Measurements from ENCODE around the gene LFNG.
"Not testable (repeated sequence)": the region's sequence is repeated elsewhere in the genome, so short reads cannot be mapped to it uniquely, and the experiment has no call there.

Gene LFNG

DNA sequence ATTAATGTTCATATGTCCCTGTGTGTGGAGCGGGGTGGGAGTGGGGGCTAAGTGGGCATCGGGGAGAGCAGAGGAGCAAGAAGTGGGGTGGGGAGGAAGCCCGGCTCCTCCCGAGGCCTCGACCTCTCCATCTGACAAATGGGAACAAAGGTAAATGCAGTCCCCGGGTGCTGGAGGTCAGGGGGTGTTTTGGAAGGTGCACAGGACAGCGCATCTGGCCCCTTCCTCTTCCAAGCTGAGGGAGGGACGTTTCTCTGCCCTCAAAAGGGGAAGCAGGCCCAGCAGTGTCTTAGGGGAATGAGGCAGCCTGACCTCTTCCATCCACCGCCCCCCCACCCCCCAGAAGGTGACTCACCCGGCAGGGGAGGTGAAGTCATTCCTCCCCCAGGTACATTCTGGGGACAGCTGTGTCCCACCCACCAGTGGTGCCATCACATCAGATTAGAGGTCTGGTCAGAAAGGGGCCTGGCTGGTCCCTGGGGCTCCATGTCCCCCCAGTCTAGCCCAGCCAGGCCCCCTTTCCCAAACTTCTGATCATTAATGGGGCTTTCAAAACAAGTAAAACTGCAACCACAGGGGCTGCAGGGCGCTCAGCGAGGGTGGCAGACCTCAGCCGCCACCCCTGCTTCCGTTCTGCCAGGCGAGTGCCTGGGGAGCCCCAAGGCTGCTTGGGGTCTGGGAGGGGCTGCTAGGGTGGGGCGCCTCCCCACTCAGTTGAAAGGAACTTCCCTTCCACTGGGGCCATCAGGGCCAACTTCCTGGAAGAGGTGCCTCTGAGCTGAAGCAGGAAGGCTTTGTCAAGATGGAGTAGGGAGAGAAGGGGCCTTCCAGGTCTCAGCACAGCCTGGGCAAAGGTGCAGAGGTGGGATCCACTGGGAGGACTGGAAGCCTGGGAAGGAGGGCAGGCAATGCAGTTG, 10.8 kb downstream of the LFNG start:
- DNase-seq (ENCODE audit: low read depth) = no peak

DNA sequence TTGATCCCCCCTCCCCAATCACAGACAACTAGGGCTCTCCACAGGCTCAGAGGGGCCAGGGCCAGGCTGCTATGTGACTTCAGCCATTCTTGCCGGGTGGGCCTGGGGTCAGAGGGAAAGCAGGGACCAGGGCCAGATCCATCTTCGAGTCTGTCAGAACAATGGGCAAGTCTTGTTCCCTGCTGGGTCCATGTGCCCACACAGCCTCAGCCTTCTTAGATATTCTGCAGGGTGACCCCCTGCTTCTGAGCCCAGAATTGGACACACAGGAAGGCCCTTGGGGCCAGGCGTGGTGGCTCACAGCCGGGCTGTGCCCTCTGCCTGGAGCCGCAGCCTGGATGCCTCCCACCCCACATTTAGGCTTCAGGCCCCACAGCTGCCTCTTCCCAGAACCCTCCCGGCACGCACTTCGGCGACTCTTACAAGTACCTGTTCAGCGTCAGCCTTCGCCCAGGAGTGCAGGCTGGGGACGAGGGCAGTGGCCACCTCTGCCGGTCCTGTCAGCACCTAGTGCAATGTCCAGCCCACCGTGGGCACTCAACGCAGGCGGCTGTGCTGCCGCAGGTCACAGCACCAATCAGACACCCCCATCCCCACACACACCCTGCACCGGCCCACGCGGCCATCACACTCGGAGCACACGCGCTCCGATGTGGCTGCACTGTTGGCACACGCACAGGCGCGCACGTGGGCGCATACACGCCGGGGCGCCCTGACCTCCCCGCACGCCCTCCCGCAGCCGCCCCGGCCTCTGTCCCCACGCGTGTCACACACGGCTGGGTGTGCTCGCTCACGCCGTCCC, 11.6 kb downstream of the LFNG start:
- DNase-seq (ENCODE audit: low read depth) = not testable (repeated sequence)

DNA sequence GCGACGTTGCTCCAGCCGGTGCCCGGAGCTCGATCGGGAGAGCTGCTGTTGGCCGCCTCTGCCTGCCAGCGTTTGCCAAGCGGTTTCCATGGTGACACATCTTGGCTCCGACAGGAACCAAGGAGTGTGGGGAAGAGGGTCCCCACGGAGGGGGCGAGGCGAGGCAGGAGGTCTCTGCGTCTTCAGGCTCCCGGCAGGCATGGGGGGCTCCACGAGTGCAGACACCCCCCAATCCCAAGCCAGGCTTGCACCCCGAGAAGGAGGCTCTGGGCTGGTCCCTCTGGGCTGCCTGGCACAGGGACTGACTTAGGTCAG, 12.2 kb downstream of the LFNG start:
- not testable (repeated sequence) for DNase-seq (ENCODE audit: low read depth)

DNA sequence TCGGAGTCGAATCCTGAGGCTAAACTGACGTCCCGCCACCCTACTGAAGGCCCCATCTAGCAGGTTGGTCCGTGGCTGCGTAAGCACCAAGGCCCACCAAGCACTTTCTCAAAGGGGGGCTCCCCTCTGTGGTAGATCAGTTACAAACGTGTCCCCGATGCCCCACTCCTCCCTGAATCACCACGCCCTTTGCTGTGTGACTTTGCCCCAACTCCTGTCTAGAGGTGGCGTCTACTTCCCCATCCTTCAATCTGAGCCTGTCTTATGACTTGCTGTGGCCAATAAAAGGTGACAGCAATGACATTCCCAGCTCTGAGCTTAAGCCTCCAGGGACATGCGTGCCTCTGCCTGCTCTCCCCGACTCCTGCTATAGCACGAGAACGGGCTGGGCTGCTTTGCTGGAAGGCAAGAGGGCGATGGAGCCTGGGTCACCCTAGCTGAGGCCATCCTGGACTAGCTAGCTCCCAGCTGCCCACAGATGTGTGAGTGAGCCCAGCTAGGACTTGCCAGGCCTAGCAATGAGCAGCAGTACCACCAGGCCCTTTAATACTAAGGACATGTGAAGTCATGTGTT, 12.7 kb downstream of the LFNG start:
- not testable (repeated sequence) for DNase-seq (ENCODE audit: low read depth)

DNA sequence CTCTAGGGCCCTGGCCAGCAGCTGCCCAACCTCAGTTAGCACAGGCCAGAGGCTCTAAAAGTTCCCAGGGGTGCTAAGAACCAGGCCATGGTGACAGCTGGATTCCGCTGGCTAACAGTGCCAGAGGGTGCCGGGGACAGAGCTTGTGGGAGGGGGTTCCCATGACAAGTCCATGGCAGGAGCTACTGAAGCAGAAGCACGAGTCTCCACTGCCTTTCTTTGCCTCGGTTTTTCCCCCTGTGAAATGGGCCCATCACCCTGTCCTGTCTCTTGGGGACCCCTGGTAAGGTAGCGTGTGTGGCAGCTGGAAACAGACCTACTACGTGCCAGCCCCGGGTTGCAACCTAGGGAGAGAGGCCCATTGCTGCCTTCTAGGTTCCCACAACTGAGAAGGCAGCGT, 13.2 kb downstream of the LFNG start:
- DNase-seq (ENCODE audit: low read depth) = not testable (repeated sequence)

DNA sequence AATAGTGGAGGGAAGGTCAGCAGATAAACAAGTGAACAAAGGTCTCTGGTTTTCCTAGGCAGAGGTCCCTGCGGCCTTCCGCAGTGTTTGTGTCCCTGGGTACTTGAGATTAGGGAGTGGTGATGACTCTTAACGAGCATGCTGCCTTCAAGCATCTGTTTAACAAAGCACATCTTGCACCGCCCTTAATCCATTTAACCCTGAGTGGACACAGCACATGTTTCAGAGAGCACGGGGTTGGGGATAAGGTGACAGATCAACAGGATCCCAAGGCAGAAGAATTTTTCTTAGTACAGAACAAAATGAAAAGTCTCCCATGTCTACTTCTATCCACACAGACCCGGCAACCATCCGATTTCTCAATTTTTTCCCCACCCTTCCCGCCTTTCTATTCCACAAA, 14.0 kb downstream of the LFNG start:
- DNase-seq (ENCODE audit: low read depth) = not testable (repeated sequence)

DNA sequence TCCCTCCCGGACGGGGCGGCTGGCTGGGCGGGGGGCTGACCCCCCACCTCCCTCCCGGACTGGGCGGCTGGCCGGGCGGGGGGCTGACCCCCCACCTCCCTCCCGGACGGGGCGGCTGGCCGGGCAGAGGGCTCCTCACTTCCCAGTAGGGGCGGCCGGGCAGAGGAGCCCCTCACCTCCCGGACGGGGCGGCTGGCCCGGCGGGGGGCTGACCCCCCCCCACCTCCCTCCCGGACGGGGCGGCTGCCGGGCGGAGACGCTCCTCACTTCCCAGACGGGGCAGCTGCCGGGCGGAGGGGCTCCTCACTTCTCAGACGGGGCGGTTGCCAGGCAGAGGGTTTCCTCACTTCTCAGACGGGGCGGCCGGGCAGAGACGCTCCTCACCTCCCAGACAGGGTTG, 14.6 kb downstream of the LFNG start:
- not testable (repeated sequence) for DNase-seq (ENCODE audit: low read depth)

DNA sequence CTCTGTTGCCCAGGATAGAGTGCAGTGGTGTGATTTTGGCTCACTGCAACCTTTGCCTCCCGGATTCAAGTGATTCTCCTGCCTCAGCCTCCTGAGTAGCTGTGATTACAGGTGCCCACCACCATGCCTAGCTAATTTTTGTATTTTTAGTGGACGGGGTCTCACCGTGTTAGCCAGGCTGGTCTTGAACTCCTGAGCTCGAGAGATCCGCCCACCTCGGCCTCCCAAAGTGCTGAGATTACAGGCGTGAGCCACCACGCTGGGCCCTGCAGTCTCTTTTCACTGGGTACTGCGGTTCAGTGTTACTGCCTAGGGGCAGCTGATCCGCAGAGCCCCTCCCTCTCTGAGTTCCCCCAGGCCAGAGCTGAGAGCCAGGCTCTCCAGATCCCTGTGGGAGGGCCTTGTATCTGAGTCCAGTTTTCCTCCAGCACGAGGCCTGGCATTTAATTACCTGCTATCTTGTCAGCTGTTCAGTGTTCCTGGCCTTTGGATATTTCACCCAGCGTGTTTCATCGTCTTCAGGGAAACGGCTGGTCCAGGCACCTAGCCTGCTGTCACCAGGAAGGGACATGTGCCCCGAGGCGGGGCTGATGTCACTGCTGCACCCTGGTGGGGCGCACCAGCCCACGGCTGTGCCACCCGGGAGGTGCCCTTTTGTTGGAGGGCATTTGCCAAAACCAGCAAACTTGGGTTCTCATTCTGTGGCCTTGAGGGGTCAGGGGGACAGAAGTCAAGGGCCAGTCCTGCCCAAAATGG, 16.5 kb downstream of the LFNG start:
- DNase-seq (ENCODE audit: low read depth) = not testable (repeated sequence)

DNA sequence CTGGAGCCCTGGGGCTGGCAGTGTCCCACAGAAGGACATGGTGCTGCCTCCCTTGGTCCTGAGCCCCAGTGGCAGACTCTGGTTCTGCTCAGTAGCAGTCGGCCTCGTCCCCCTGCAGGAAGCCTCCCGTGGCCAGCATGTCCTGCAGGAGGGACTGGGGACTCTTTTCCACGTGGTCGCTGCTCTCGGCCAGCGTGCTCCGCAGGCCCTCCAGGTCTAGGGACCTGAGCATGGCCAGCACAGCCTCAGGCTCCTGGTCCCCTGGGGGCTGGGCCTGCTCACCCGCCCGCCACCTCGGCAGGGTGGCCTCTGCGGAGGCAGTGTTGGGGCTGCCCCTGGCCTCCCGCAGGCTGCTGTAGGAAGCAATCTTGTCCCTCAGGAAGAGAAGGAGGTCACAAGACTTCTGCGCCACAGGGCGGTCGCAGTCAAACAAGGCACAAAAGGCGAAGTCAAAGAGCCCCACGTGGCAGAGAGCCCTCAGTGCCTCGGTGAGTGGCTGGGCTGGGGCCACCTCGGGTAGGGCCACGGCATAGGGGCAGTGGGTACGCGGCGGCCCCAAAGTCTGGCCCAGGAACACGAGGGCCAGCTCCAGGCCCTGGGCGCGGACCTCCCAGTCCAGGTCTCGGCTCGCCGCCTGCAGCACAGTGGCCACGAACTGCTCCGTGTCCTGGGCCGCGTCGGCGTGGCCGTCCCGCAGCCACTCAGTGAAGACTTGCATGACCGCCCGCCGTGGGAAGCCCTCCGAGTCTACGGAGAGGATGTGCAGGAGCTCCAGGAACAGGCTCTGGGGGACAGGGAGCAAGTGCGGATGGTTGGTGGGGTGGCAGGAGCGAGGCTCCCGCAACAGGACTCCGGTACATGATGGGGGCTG, 18.6 kb downstream of the LFNG start:
- DNase-seq (ENCODE audit: low read depth) = no peak

DNA sequence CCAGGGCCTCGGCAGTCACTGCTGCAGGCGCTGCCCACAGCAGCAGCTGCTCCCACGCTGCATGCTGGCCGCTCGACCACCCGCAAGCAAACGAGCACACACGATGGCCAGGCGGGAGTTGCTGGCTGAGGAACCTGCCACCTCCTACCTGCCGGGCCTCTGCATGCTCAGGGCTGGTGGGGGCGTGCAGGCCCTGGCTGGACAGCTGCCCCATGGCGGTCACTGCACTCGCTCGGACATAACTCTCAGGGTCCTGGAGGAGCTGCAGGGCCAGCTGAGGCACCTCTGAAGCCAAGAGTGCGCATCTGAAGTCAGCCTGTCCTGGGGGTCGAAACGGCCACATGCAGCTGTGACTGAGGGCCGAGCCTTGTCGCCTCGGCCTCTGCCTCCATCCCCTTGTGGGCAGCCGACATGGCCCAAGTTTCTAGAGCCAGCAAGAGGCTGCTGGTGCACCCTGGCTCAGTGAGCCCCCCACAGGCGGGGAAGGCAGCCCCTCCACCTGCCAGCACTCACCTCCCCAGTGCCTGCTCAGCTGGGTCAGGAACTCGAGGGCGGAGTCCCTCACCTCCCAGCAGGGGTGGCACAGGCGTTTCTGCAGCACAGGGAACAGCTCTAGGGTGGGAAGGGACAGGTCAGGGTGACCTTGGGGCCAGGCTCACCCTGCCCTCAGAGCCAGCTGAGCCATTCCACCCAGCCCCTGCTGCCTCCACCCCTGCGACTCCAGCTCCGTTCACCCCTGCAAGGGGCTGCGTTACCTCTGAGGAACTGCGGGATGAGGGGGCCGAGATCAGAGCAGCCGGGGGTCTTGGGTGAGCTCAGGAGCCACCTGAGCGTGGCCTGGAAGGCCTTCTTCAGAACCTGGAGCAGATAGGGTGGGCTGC, 19.7 kb downstream of the LFNG start:
- DNase-seq (ENCODE audit: low read depth) = no peak

DNA sequence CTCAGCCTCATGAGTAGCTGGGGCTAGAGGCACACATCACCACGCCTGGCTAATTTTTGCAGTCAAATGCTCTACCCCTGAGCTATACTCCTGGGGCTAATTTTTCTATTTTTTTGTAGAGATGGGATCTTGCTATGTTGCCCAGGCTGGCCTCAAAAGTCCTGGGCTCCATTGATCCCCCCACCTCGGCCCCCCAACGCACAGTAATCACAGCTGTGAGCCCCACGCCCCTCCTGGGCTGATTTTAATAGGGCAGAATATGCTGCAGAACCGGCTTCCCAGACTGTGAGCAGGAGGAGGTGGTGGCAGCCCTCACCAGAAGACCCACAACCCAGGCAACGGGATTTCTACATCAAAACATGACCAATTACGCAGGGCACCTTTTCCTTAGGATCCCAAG, 20.6 kb downstream of the LFNG start:
- DNase-seq (ENCODE audit: low read depth) = no peak

DNA sequence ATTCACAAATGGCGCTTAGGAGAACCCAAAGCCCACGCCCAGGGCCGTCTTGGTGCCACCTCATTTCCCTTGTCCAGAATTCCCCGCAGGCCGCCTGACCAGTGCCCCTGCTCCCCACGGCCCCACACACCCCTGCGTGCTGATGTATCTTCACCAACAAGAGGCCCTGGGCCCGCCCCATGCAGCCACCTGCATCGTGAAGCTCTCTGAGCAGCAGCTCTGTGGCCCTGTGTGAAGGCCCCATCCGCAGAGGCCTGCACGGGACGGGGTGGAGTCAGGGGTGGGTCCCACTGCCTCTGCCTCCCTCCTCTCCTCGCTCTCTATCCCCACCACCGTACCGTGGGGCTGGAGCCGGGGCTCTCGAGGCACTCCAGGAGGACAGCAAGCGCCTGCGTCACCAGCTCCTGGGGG, 21.1 kb downstream of the LFNG start:
- DNase-seq (ENCODE audit: low read depth) = no peak

DNA sequence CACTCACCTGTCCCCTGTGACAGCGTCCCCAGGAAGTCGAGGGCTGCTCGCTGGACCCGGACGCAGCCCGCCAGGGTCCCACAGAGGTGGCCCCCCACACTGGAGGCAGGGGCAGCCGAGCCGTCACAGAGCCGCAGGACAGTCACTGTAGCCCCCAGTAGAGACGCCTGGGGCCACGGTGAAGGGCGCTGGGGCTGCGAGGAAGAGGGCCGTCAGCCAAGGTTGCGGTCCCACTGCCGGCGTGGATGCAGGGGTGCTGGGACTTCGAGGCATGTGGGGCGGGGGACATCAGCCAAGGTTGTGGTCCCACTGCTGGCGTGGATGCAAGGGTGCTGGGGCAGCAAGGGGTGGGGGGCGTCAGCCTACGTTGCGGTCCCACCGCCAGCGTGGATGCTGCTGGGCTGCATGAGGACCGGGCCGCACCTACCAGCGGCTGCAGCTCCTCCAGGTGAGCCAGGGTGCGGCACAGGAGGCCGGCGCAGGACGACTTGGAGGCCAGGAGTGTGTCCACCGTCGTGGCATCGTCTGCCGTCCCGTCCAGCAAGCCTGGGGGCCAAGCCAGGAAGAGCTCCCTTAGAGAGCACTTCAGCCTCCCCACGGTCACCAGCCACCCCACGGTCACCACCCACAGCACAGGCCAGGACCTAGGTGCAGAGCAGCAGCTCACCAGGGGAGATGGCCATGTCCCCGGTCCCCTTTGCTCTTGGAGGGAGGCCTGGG, 21.9 kb downstream of the LFNG start:
- DNase-seq (ENCODE audit: low read depth) = no peak

DNA sequence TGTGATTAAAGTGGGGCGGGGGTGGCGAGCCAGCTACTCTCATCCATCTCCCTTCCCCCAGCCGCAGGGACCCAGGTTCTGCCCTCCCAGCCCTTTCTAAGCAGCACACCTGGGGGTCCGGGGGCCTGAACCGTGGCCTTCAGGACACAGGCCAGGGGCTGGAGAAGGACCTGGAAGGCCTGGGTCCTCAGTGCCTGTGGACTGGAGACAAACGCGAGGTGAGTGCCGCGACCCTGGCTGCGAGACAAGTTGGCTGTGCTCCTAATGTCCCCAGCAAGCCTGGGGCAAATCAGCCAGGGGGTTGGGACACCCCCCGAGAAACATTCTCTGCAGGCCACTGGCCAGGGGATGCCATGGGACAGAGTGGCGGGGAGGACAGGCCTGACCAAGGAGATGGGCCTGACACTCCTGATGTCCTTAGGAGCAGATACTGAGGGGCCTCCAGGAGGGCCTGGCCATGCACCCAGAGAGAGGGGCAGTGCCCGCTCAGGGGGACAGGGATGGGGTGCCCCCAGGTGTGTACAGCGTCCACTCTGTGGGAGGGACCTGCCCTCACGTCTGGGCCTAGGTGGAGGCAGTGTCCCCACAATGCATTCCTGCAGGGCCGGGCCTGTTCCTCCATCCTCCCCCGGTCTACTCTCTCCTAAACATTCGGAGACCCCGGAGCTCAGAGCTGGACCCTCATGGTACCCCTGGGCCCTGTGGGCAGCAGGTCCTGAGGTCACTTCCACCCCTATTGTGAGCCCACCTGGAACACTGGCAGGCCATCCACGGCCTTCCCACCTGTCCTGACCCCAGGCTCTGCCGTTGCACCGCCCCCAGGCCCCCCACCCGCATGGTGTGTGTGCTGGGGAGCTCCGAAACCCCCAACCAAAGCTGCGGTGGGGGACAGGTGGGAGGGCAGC, 22.7 kb downstream of the LFNG start:
- no peak for DNase-seq (ENCODE audit: low read depth)

DNA sequence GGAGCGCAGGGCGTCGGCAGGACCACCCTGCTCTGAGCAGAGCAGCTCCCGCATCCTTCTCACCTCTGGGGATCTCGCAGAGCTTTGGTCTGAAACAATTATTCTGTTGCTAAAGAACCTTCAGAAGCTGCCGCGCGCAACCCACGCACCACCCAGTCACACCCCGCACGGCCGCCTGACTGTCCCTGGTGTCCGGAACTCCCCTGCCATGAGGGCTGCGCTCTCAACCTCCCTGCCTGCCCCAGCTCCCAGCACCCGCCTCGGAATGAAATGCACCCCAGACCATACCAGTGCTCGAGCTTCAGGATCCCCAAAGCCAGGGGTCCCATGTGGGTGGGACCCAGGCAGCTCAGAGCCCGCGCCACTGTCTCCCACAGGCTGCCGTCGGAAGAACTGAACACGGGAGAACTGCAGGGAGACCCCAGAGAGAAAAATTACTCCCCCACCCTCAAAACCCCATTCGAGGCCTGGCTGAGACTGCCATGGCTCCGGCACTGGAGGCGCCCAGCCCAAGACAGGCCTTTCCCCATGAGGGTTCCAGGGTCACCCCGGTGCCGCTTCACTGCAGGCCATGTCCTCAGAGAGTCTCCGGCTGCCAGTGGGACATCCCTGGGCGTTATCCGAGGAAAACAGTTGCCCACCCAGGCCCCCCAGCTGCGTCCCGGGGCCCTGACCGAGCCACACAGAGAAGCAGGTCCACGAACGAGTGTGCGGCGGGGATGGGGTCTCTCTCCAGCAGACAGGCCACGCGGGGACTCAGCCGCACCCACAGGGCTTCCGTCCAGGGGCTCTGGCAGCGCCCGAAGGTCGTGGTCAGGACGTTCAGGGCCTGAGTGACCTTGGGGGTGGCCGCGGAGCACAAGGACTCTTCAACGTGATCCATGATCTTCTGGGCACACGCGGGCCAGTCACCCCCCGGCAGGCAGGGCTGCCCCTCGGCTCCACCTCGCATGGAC, 23.6 kb downstream of the LFNG start:
- no peak for DNase-seq (ENCODE audit: low read depth)

DNA sequence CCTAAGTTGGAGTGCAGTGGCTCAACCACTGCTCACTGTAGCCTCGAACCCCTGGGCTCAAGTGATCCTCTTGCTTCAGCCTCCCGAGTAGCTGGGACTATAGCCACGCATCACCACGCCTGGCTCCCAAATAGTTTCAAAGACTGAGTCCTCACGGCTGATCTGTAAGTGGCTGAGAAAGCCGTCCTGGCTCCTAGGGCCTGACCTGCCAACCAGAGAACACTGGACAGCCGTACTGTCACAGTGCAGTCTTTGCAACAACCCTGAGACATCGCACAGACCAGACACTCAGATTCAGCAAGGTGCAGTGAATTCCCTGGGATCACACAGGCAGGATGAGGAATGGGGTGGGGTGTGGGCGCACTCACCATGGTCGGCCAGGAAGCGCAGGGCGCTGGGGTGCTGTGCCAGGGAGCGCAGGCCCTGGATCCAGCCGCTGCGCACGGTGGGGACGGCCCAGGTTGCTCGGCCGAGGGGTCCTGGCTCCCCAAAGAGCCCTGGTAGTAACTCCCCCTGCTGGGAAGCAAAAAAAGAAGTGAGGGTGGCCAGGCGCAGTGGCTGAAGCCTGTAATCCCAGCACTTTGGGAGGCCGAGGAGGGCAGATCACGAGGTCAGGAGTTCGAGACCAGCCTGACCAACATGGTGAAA, 25.1 kb downstream of the LFNG start:
- DNase-seq (ENCODE audit: low read depth) = no peak
